ENCODE measurements around the gene TMEM63C.
A peak's percentile ranks its signal among the peaks of the same experiment; 100 is the strongest.

Gene TMEM63C

DNA sequence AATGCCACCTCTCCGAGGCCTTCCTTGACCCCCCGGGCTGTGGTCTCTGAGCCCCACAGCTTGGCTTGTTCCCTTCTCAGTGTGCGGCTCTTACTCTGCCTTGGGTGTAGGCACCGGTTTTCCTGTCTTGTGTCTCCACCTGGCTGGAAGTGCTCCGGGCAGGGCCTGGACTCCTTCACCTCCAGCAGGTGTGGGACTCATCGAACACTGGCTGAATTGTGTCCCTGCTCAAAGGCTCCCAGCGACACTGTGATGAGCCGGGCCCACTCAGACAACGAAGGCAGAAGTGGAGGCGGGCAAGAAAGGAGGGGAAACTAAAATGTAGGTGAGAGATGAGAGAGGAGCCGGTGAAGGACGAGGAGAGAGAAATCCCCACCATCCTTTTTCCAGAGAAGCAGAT lies 18.0 kb downstream of the TMEM63C start:
- no peak for DNase-seq (ENCODE audit: low spot score)

- DNase-seq (ENCODE audit: low spot score): no peak
Observed at GRCh38 chr14:77200406-77200985, 18.9 kb downstream of the TMEM63C start.

- DNase-seq (ENCODE audit: low spot score): no peak
Observed at GRCh38 chr14:77201696-77202095, 20.1 kb downstream of the TMEM63C start.

DNA sequence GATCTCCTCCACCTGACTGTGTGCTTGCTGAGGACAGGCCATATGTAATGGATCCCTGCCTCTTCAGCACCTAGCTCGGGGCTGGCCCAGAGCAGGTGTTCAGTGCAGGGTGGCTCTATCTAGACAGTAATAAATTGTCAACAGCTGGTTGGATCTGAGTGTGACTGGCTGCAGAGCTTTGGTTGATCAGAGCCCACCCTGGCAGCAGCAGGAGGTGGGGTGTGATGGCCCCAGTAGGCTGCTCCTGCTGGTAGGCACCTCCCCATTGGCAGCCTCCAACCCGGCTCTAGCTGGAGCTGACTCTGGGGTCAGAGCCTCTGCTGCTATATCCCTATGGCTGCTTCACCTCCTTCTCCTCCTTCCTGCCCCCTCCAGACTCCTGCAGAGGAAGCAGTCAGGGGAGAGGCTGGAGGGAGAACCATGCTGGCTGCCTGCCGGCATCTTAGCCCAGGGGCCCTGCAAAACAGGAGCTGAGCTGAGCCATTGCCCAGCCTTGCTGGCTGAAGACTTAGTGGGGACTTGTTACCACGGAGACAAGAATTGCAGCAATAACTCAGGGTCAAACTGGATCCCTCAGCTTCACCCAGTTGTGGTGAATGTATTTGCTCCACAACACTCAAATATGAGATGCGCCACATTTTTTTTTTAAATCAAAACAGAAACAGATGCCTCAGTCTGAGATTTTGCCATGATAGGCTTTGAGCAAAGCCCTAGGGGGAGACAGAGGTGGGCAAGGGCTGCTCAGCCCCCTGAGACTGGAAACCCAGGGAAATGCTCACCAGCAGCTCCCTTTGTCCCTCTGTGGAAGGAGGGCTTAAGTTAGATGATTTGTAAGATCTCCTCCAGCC lies 22.2 kb downstream of the TMEM63C start:
- DNase-seq (ENCODE audit: low spot score): no peak

DNA sequence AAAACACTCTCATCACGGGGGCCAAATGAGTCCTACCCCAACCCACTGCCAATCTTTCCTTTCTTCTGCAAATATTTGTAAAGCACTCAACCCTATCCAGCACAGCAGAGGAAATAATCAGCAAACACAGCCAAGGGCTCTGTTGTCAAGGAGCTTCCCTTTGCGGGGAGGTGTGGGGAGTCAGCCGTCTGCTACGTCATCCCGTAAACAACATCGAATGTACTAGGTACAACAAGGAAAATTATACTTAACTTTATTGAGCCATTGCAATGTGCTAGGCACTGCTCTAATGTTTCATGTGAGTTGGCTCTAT lies 22.8 kb downstream of the TMEM63C start:
- no peak for DNase-seq (ENCODE audit: low spot score)

- DNase-seq (ENCODE audit: low spot score): no peak
Observed at GRCh38 chr14:77204907-77205306, 23.3 kb downstream of the TMEM63C start.

DNA sequence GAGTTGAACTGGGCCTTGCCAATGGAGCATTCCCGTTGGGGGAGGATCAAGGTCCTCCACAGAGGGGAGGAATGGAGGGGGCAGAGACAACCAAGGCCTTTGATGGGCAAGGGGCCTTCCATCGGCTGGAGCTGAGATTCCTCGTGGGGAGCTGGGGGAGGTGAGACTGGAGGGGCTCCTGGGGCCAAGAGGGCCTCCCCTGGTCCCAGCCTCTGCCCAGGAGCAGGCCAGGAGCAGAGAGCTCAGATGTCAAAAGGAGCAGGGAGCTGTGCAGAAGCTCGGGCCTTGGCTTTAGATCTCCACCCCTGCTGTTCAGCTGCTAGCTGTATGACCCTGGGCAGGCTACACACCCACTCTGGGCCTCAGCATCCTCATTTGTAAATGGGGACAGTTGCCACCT lies 24.0 kb downstream of the TMEM63C start:
- no peak for DNase-seq (ENCODE audit: low spot score)

DNA sequence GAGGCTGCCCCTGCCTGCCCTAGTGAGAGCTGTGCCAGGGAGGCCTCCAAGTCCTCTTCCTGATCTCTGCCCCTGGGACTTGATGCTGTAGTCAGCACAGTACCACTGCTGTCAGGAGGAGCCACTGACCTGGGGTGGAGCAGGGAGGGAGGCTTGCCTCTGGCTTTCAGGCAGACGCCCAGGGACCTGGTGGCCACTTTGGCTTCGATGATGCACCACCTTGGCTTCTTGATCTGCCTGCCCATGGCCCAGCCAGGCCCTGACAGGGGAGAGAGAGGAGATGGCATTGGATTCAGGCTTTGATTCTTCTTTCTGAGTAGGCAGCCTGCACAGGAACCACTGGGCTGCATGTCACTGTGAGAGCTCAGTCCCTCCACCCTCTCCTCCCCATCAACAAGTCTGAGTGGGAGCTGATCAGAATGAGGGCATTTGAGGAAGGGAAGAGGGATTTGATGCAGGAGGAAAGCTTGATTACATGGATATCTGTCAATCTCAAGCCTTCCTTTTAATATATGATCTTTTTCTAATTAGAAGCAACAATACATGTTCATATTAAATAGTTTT lies 24.7 kb downstream of the TMEM63C start:
- no peak for DNase-seq (ENCODE audit: low spot score)

- no peak for DNase-seq (ENCODE audit: low spot score)
Observed at GRCh38 chr14:77206877-77207389, 25.3 kb downstream of the TMEM63C start.

DNA sequence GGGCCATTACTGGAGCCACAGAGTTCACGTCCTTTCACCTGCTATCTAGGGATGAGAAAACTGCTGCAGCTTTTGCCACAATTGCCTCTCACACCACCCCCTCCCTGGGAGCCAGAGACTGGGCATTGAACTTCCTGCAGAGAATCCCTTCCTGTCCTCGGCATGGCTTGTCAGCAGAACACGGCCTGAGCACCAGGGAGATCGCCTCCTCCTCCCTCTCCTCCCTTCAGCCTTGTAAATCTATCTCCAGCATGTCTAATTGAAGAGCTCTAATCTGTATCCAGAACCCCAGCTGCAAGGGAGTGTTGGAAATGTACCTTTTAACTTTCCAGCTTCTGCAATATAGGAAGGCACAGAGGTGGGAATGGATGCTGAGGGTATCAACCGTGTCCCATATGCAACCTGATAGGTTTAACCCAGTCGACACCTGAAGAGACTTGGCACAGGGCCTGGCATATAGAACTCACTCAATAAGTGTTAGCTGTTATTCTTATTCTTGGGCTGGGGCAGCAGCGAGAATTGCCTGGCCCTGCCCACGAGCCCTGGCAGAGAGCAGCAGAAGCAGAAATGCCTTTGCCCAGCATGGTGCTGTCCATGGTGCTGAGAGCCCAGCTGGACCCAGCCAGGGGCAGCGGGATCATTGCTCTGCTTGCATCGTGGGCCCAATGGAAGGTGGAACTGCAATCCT lies 26.8 kb downstream of the TMEM63C start:
- peak; percentile 11 for DNase-seq (ENCODE audit: low spot score)

GRCh38 chr14:77208979-77209318 lies 27.4 kb downstream of the TMEM63C start:
- DNase-seq (ENCODE audit: low spot score): no peak

- no peak for DNase-seq (ENCODE audit: low spot score)
Observed at GRCh38 chr14:77212097-77212870, 30.7 kb downstream of the TMEM63C start.

- DNase-seq (ENCODE audit: low spot score): no peak
Observed at GRCh38 chr14:77212943-77213678, 31.5 kb downstream of the TMEM63C start.

GRCh38 chr14:77213679-77214016 lies 32.0 kb downstream of the TMEM63C start:
- DNase-seq (ENCODE audit: low spot score): no peak

- DNase-seq (ENCODE audit: low spot score): no peak
Observed at GRCh38 chr14:77214216-77214615, 32.6 kb downstream of the TMEM63C start.

DNA sequence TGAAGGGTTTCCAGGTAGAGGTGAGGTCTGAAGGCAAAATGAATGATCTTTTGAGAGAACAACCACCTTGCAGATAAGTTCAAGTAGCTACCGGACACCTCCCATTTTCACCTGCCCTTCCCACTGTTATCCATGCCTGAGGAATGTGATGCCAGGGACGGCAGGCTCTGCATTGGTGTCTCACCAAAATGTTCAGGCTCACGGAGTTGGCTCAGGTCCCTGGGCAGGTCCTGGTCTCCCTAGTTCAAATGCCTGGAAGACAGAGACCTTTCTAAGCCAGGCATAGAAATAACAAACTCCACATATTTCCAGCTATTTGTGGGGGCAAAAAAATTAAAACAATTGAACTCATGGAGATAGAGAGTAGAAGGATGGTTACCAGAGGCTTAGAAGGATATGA lies 36.0 kb downstream of the TMEM63C start:
- DNase-seq (ENCODE audit: low spot score): no peak

GRCh38 chr14:77219591-77219990 lies 38.0 kb downstream of the TMEM63C start:
- DNase-seq (ENCODE audit: low spot score): no peak

- no peak for DNase-seq (ENCODE audit: low spot score)
Observed at GRCh38 chr14:77220246-77221017, 38.8 kb downstream of the TMEM63C start.

- DNase-seq (ENCODE audit: low spot score): no peak
Observed at GRCh38 chr14:77221241-77221871, 39.8 kb downstream of the TMEM63C start.

GRCh38 chr14:77222546-77223225 lies 41.1 kb downstream of the TMEM63C start:
- no peak for DNase-seq (ENCODE audit: low spot score)

Data from CD4-positive, alpha-beta T cell treated with Interleukin-6 at 100 ng/mL for 8 hours (primary cell).